Measurements from ENCODE around the gene EFNA2.

DNA sequence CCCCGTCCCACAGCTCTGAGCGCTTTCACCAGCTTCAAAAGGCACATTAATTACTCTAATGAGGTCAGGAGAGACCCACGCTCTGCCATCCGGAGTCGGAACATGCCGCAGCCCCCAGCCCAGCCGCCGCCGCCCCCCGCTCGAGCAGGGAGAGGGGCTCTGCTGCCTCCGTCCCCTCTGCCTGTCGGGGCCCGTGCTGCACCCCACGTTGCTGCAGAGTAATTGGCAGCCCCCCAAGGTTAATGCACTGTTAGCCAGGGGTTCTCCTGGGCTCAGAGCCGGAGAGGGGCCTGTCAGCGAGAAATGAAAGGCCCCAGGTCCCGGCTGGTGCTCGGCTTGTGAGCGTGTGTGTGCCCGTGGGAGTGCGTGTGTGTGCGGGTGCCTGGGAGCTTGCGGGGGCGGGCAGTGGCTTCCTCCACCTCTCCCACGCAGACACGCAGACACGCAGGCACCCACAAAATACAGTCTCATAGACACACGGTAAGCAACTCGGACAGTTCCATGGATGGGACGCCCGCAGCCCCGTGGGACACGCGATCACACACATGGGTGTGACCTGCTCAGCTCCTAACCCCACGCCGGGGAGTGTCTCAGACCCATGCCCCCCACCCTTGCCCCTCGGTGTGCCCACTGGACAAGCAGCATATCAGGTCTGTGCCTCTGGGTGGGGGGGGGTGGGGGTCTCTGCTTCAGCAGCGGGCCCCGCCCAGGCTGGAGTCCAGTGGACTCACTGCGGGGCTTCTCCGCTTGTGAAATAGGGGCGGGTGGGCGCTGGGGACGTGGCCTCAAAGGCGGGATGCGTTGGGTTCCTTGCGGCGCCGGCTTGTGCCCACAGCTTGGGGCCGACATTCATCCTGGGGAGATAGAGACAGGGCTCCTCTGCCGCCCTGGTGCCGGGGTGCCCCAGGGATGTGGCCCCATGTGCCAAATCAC lies 4.8 kb upstream of the EFNA2 start:
- TF ChIP-seq POLR2A (IDR thresholded peaks at IDR 0.05) (no peak), EP300 (IDR thresholded peaks at IDR 0.05) (no peak)
- TF ChIP-seq, protein P1, sequence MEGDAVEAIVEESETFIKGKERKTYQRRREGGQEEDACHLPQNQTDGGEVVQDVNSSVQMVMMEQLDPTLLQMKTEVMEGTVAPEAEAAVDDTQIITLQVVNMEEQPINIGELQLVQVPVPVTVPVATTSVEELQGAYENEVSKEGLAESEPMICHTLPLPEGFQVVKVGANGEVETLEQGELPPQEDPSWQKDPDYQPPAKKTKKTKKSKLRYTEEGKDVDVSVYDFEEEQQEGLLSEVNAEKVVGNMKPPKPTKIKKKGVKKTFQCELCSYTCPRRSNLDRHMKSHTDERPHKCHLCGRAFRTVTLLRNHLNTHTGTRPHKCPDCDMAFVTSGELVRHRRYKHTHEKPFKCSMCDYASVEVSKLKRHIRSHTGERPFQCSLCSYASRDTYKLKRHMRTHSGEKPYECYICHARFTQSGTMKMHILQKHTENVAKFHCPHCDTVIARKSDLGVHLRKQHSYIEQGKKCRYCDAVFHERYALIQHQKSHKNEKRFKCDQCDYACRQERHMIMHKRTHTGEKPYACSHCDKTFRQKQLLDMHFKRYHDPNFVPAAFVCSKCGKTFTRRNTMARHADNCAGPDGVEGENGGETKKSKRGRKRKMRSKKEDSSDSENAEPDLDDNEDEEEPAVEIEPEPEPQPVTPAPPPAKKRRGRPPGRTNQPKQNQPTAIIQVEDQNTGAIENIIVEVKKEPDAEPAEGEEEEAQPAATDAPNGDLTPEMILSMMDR (IDR thresholded peaks at IDR 0.05): no peak

Measured in stomach (tissue), 4 donors.